ENCODE measurements around the gene MAP3K5.
"Not testable (repeated sequence)": the region's sequence is repeated elsewhere in the genome, so short reads cannot be mapped to it uniquely, and the experiment has no call there.

The MAP3K5 gene

GRCh38 chr6:136720045-136720770, 72.1 kb downstream of the MAP3K5 start:
- no peak for DNase-seq

GRCh38 chr6:136719280-136720044, 72.8 kb downstream of the MAP3K5 start:
- DNase-seq, result no peak

DNA sequence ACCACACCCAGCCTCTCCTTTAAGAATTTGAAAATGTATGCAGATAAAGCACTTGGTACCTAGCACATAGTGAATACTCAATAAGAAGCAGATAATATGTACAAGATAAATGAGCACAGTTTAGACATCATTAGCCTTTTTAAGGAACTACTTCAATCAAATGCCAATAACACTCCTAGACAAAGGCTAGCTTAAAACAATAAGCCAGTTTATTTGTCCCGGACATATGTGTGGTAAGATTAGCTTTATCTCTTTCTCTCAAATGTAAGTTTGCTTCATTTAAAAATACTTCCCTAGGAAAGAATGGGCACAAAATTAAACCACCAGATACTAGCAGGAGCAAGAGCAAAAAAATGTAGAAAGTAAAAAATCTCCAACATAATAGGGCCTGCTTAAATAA, 73.8 kb downstream of the MAP3K5 start:
- no peak for DNase-seq

- no peak for DNase-seq
These were observed 74.6 kb downstream of the MAP3K5 start for GRCh38 chr6:136717716-136717990.

- DNase-seq, result no peak
These were observed 75.2 kb downstream of the MAP3K5 start for GRCh38 chr6:136716917-136717715.

GRCh38 chr6:136712642-136713041, 79.6 kb downstream of the MAP3K5 start:
- not testable (repeated sequence) for DNase-seq

GRCh38 chr6:136711644-136712043, 80.6 kb downstream of the MAP3K5 start:
- DNase-seq, result no peak

DNA sequence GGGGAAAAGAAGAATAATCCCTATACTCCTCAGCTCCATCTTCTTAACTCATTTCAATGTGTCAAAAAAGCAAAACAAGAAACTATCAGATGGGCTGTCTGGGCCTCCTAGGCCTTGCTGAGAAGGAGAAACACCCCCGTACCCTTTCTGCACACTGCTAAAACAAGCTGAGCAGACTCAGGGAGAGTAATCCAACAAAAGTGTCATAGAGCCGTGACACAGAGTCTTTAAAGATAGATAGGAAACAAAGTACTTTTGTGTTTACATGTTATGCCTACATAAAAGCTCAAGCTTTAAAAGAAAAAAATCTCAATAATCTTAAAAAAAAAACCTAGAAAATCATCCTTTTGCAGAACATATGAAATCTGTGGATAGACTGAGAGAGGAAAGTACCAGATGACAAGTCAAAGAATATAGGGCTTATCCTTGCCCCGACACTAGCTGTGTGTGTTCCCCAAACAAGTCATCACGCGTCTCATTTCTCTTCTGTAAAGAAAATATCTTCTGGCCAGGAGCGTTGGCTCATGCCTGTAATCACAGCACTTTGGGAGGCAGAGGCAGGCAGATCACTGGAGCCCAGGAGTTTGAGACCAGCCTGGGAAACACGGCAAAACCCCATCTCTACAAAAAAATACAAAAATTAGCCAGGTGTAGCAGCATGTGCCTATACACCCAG, 81.3 kb downstream of the MAP3K5 start:
- DNase-seq, result no peak

GRCh38 chr6:136709429-136709828, 82.8 kb downstream of the MAP3K5 start:
- no peak for DNase-seq

GRCh38 chr6:136706430-136706829, 85.8 kb downstream of the MAP3K5 start:
- no peak for DNase-seq

DNA sequence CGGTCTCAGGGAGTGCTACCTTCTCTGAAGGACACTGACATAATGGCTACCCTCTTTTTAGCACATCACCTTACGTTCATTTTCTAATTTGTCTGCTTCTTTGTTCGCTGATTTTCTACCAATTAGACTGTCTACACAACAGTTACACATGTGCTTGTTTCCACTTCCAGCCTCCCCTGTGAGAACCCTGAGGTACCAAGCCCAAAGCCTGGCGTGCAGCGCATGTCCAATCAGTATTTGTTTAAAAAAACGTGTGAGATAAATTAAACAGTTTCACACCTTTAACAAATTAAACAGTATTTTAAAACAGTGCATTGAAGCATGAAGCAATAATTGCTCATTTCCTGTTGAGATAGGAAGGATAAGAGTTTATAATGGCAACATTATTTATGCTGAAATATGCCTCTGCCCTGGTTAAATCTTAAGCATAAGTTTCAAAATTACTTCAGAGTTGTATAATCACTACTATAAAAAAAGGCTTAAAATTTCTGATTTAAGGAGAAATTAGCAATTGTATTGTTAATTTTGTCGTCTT, 88.9 kb downstream of the MAP3K5 start:
- DNase-seq, result no peak

DNA sequence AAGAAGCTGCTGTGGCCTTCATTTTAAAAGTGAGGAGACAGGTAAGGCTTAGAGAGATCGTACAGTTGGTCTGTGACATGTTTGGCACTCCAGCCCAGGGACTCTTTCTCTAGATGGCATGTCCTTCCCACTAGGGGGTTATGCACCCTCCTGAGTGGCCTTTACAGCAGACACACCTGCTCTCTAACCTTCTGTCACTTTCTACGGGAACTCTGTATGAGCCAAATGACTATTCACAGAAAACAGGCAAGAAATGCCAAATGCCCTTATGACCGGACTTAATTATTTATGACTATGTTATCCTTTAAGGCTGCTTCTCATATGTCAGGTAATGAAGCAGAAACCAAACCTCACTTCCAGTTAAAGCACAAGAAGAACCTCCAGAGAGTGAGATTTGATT, 91.2 kb downstream of the MAP3K5 start:
- no peak for DNase-seq

- no peak for DNase-seq
These were observed 92.9 kb downstream of the MAP3K5 start for GRCh38 chr6:136699358-136699757.

DNA sequence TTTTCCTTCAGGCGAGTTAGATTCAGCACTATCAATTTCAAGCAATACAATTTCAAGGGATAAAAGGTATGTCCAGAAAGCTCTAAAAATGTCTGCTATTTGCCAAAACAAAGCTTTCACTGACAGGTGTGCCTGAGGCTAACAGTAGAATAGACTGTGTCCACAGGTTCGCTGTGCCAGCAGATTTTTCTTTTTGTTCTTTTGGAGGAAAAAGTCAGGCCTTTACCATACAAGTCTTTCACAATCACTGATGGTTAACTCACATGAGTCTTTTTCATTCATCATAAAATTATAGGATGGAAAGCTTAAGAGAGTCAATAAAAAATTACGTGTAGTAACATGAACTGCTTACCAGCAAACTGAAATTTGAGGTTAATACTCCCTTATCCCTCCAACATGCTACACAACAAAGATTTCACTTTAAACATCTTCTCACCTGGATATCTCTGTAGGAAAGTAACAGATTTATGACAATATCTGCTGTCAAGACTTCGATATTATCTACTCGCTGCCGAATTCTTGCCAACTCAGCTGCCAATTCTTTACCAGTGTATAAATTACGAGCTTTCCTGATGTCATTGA, 95.4 kb downstream of the MAP3K5 start:
- no peak for DNase-seq

DNA sequence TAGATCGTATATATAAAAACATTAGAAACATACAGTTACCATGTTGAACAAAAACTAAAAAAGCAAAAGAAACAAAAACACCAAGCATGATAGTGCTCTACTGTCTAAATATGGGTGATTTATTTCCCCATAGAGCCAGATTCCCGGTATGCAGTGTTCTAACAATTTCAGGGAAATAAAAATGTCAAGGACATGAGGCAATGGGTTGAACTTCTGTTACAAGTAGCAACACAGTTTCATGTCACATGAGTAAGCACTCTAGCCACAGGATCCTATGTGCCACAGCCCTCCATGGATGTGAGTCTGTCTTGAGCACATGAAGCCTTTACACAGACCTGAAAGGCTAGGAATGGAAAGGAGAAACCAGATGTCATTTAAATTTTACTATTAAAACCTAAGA, 96.0 kb downstream of the MAP3K5 start:
- DNase-seq, result no peak

DNA sequence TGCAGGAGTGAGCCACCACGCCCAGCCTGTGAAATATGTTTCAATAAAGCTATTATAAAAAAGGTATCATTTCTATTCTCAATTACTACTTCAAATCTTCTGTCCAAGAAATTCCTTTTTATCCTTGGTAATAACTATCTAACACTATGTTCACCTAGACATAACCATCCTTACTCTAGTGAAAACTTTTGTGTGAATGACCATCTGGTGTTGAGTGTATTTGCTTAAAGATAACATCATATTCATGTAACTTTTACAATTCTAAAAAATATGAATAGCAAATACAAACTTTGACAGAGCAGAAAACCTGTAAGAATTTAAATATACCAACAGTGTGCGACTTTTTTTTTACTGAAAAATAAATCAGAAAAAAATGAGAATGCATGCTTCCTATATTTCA, 96.9 kb downstream of the MAP3K5 start:
- DNase-seq, result no peak

DNA sequence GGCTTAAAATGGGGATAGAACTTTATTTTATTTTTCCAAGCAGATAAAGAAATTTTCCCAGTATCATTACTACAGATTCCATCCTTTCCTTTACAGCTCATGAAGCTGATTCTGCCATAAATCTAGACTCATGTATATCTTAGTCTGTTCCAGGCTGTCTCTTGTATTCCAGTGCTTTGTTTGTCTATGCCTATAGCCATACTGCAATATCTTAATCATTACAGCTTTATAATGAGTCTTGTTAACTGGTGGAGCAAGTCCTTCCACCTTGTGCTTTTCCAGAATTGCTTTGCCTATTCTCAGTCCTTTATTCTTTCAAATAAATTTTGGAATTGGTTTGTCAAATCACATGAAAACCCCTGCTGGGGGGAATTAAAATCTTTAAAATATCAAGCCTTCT, 99.2 kb downstream of the MAP3K5 start:
- no peak for DNase-seq

GRCh38 chr6:136687894-136688293, 104.4 kb downstream of the MAP3K5 start:
- not testable (repeated sequence) for DNase-seq

DNA sequence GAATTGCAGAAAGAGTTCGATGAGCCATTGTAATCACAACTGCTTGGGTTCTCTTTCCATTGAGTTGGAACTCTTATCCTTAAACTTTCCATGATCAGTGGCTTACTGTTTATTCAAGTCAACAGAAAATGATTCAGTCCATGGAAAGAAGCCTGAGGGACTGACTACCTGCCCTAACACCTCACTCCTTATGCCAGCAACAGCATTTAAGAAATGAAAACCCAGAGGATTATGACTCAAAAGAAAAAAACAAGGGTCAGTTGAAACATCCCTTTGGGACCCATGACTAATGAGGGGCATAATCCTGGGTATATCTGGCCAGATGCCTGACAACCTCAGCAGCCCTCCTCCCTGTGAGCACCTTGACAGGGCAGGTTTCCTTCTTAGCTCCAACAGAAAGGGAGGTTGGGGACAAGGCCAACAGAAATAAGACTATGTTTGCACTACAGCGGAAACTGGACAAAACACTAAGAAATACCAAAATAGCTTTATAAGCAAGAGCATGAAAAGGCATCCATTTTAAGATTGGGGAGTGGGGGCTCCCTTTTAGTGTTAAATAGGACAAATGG, 106.7 kb downstream of the MAP3K5 start:
- no peak for DNase-seq

DNA sequence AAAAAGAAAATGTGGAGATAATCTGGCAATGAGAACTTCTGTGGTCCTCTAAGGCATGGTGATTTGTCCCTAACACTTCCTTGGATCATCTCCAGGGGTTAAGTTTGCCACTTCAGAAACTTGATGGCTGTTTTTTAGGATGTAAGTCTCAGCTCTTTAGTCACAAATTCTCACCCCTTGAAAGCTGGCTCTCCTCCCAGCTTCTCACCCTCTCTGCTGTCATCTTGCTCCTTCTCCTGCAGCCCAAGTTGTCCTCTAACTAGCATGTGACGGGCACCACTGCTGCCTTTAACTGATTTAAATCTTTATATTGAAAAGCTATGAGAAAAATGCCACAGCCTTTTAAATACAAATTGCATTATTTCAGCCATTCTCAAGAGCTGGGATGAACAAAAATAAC, 107.8 kb downstream of the MAP3K5 start:
- DNase-seq, result no peak

GRCh38 chr6:136683209-136683941, 108.9 kb downstream of the MAP3K5 start:
- DNase-seq, result no peak

DNA sequence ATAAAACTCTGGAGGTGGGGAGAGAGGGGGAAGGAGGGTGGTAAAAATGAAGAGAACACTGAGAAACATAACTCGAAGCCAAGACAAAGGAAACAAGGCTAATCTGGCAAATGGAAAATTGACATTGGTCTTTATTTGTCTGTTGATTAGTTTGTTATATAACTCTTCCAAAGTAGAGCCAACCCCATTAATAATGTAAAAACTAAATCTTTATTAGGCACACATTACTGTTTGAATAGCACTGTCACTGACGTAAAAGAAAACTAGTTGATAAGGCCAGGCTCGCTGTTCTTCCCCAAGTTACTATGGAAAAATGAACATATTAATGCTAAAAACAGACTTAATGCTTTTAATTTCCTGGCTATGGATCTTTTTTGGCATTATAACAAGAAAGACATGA, 110.0 kb downstream of the MAP3K5 start:
- no peak for DNase-seq
